ENCODE measurements around the gene CACNA2D2. TPM values are rescaled to one million over a fixed set of nuclear protein-coding genes. Genes with fewer than 3 reads are reported as not detected.

The CACNA2D2 gene
- total and polyA plus RNA-seq, 2 of the 4 experiments (the other 2 are of a cell fraction) = 0.15 TPM; not detected in 1

DNA sequence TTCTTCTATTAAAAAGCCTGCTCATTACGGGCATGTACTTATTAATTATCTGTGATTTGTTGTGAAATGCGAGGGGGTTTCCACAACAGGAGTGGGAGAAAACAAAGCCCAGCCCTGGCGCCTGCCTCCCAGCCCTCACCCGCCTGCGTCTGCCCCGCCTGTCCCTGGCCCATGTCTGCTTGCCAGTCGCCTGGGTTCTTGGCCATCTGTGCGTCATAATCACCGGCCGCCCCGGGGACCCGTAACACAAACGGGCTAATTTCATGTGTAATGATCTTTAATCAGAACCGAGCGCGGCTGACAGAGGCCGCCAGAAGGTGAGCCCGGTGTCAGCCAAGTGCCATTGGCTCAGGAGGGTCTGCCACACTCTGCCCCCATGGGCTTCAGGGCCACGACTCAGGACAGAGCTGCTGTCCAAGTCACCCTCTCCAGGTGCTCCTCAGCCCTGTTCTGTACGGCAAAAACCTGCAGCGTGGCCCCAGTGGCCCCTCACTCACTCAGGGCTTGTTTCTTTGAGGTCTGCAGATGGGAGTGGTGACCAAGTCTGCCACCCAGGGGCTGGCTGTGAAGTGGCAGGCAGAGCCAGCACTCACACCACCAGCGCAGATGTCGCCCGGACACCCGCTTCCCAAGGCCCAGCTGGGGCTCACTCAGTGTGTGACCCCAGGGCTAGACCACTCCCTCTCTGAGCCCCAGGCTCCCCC, 115.3 kb downstream of the CACNA2D2 start:
- no peak overlapping the region for H4K5ac ChIP-seq (ENCODE audit: low read depth, low read length)
- H3K27ac ChIP-seq (ENCODE audit: insufficient read depth, low read length) = no peak overlapping the region
- H2BK120ac ChIP-seq (ENCODE audit: low read depth, low read length) = no peak overlapping the region
- ChIA-PET POLR2A (ENCODE audit: unreplicated experiment) (no interaction called here), CTCF (no interaction called here)
- H3K23ac ChIP-seq (ENCODE audit: low read depth, low read length) = no peak overlapping the region
- no peaks in the 10 kb centered on the region for H3K9me3 ChIP-seq (ENCODE audit: control insufficient read depth, insufficient read depth, low read length)
- no peak overlapping the region for H4K91ac ChIP-seq (ENCODE audit: insufficient read depth, low read depth, low read length)
- no peak overlapping the region for H2AK5ac ChIP-seq (ENCODE audit: low read depth, low read length)
- H3K14ac ChIP-seq (replicated peaks; ENCODE audit: low read depth, low read length) = no peak overlapping the region
- no peaks in the 10 kb centered on the region for H3K4me1 ChIP-seq (ENCODE audit: control insufficient read depth, insufficient read depth, low read length)
- H3K36me3 ChIP-seq (ENCODE audit: control insufficient read depth, insufficient read depth, low read length) = no peaks in the 10 kb centered on the region
- H4K8ac ChIP-seq (ENCODE audit: low read depth in 2 of 2, low read length in 2 of 2) = no peak overlapping the region
- dilution Hi-C loops (cut with HindIII; ENCODE audit: low sequenced_read_pairs, unreplicated experiment) (no loop called here), intact Hi-C loops (cut with micrococcal nuclease) (no loop called here), in situ Hi-C loops (cut with MboI; ENCODE audit: low sequenced_read_pairs) (no loop called here)
- 61% methylated on average over 21 of the region's 25 CpGs; no CpG with 5 or more reads in 1 of the 2 experiments for whole genome bisulfite sequencing, 2 experiments (ENCODE audit: extremely low coverage in 2 of 2, insufficient read length in 1 of 2)
- no peaks in the 10 kb centered on the region for H3K9me1 ChIP-seq (ENCODE audit: insufficient read depth, low read length)
- peak; percentile 64 for ATAC-seq (ENCODE audit: low read depth)
- no peak for DNase-seq
- TF ChIP-seq, protein P1, sequence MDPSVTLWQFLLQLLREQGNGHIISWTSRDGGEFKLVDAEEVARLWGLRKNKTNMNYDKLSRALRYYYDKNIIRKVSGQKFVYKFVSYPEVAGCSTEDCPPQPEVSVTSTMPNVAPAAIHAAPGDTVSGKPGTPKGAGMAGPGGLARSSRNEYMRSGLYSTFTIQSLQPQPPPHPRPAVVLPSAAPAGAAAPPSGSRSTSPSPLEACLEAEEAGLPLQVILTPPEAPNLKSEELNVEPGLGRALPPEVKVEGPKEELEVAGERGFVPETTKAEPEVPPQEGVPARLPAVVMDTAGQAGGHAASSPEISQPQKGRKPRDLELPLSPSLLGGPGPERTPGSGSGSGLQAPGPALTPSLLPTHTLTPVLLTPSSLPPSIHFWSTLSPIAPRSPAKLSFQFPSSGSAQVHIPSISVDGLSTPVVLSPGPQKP (IDR thresholded peaks at IDR 0.05; ENCODE audit: borderline replicate concordance, low read depth, low read length) = no peak
- TF ChIP-seq RAD21 (IDR thresholded peaks at IDR 0.05; ENCODE audit: low read length) (peak; percentile 19; the same call in 1 of the 2 replicates), RFX5 (IDR thresholded peaks at IDR 0.05; ENCODE audit: low read depth, low read length) (no peak)
- TF ChIP-seq, protein P2, sequence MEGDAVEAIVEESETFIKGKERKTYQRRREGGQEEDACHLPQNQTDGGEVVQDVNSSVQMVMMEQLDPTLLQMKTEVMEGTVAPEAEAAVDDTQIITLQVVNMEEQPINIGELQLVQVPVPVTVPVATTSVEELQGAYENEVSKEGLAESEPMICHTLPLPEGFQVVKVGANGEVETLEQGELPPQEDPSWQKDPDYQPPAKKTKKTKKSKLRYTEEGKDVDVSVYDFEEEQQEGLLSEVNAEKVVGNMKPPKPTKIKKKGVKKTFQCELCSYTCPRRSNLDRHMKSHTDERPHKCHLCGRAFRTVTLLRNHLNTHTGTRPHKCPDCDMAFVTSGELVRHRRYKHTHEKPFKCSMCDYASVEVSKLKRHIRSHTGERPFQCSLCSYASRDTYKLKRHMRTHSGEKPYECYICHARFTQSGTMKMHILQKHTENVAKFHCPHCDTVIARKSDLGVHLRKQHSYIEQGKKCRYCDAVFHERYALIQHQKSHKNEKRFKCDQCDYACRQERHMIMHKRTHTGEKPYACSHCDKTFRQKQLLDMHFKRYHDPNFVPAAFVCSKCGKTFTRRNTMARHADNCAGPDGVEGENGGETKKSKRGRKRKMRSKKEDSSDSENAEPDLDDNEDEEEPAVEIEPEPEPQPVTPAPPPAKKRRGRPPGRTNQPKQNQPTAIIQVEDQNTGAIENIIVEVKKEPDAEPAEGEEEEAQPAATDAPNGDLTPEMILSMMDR (conservative IDR thresholded peaks at IDR 0.05; ENCODE audit: low read depth, low read length) = 0 out of 2 replicates have a peak, but pooled peaks have one; percentile 22
- no TSS peak for BruUV-seq (replicated peaks)
- H3K4me3 ChIP-seq (ENCODE audit: insufficient read depth, low read depth, low read length) = no peak overlapping the region
- H3K56ac ChIP-seq (ENCODE audit: extremely low read depth, insufficient read depth, low read length) = no peak overlapping the region
- no peak overlapping the region for H2BK5ac ChIP-seq (ENCODE audit: low read depth, low read length, poor library complexity, severe bottlenecking)
- no peak overlapping the region for H3K4me2 ChIP-seq (ENCODE audit: low read depth, low read length)
- no peak overlapping the region for H3K18ac ChIP-seq (ENCODE audit: low read depth, low read length)
- no peaks in the 10 kb centered on the region for H3K79me1 ChIP-seq (ENCODE audit: low read depth in 1 of 2, low read length in 2 of 2)
- peaks cover 63% of the 10 kb centered on the region for H3K27me3 ChIP-seq (ENCODE audit: control insufficient read depth, insufficient read depth, low read length)
- H3K9ac ChIP-seq (ENCODE audit: low read depth, low read length) = no peak overlapping the region
- no peak overlapping the region for H2BK15ac ChIP-seq (ENCODE audit: low read depth, low read length)
- no peak overlapping the region for H2AFZ ChIP-seq (replicated peaks; ENCODE audit: low read length, poor library complexity)
- no peaks in the 10 kb centered on the region for H4K20me1 ChIP-seq (ENCODE audit: insufficient read depth, low read length)
- no peak overlapping the region for H2AK9ac ChIP-seq (replicated peaks; ENCODE audit: low read depth, low read length, poor library complexity)
- no peak overlapping the region for H2BK20ac ChIP-seq (ENCODE audit: low read depth, low read length)
- H3K4ac ChIP-seq (ENCODE audit: low read depth, low read length) = no peak overlapping the region
